WERI-Rb-1 (cell line): ENCODE measurements around the gene MEAF6.
A peak's percentile ranks its signal among the peaks of the same experiment; 100 is the strongest.

ENCODE experiments used
- DNase-seq: peaks from one replicate; pipeline ENCODE4 v3.0.0-alpha.2; 2020
- H3K27ac ChIP-seq: fragments of 250-450 bp; sonication (Bioruptor Pico); 2 replicates; pipeline ENCODE4 v1.5.1; 2020; ENCODE audit warnings: mild to moderate bottlenecking, moderate library complexity
- H3K27me3 ChIP-seq: fragments of 250-450 bp; sonication (Bioruptor Pico); 2 replicates; pipeline ENCODE4 v1.5.1; 2021; ENCODE audit warnings: mild to moderate bottlenecking, low read depth, moderate library complexity; ENCODE audit not compliant: insufficient read depth, severe bottlenecking
- H3K36me3 ChIP-seq: fragments of 250-450 bp; sonication (Bioruptor Pico); 2 replicates; pipeline ENCODE4 v1.5.1; 2020; ENCODE audit warnings: mild to moderate bottlenecking, moderate library complexity
- H3K4me3 ChIP-seq: 2 replicates; pipeline ENCODE4 v1.5.1; 2011; ENCODE audit warnings: low read depth, mild to moderate bottlenecking, control low read depth, low read length
- H3K9me3 ChIP-seq: fragments of 250-450 bp; sonication (Bioruptor Pico); 2 replicates; pipeline ENCODE4 v1.5.1; 2021; ENCODE audit warnings: mild to moderate bottlenecking, moderate library complexity; ENCODE audit not compliant: severe bottlenecking
- TF ChIP-seq, protein P1 (sequence below): IDR thresholded peaks from 2 replicates; pipeline ENCODE4 v1.5.1; 2011; ENCODE audit warnings: low read depth, mild to moderate bottlenecking, control low read depth, inconsistent platforms, low read length

MEAF6 gene

DNA sequence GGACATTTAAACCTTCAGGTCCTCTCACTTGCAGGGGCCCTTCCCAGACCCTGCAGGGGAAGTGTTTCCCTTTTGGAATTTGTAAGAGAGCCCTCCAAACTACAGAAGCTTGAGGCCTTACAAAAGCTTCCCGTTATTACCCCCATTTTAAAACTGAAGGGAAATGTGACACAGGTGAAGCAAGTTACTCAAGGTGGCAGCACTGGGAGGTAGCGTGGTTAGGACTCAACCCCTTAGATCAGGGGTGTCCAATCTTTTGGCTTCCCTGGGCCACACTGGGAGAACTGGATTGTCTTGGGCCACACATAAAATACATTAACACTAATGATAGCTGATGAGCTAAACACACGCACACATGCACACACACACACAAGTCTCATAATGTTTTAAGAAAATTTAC is 56.0 kb downstream of the MEAF6 start:
- Histone ChIP-seq H3K9me3 (no peaks in the 10 kb centered on the region), H3K27ac (no peak overlapping the region), H3K27me3 (no peaks in the 10 kb centered on the region), H3K4me3 (no peak overlapping the region), H3K36me3 (no peaks in the 10 kb centered on the region)
- no peak for DNase-seq
- TF ChIP-seq, protein P1, sequence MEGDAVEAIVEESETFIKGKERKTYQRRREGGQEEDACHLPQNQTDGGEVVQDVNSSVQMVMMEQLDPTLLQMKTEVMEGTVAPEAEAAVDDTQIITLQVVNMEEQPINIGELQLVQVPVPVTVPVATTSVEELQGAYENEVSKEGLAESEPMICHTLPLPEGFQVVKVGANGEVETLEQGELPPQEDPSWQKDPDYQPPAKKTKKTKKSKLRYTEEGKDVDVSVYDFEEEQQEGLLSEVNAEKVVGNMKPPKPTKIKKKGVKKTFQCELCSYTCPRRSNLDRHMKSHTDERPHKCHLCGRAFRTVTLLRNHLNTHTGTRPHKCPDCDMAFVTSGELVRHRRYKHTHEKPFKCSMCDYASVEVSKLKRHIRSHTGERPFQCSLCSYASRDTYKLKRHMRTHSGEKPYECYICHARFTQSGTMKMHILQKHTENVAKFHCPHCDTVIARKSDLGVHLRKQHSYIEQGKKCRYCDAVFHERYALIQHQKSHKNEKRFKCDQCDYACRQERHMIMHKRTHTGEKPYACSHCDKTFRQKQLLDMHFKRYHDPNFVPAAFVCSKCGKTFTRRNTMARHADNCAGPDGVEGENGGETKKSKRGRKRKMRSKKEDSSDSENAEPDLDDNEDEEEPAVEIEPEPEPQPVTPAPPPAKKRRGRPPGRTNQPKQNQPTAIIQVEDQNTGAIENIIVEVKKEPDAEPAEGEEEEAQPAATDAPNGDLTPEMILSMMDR, result peak; percentile 34; the same call in 1 of the 2 replicates

DNA sequence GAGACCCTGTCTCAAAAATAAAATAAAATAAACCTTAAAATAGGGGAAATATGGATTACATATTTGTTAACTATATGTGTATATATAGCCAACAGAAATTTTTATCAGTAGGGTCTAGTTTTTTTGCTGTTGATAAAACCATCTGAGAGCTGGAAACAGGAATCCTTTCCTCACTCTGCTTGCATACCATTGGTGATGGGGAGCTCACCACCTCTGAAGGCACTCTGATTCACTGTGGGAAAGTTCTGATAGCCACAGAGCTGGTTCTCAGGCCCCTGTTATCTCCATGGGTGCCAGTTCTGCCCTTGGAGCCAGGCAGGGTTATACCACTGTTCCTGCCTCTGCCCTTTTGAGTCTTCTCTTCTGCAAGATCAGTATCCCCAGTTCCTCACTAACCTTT is 58.0 kb downstream of the MEAF6 start:
- no peak overlapping the region for H3K27ac ChIP-seq
- H3K9me3 ChIP-seq, result no peaks in the 10 kb centered on the region
- H3K27me3 ChIP-seq, result no peaks in the 10 kb centered on the region
- no peak overlapping the region for H3K4me3 ChIP-seq
- no peaks in the 10 kb centered on the region for H3K36me3 ChIP-seq
- TF ChIP-seq, protein P1, result no peak
- no peak for DNase-seq

DNA sequence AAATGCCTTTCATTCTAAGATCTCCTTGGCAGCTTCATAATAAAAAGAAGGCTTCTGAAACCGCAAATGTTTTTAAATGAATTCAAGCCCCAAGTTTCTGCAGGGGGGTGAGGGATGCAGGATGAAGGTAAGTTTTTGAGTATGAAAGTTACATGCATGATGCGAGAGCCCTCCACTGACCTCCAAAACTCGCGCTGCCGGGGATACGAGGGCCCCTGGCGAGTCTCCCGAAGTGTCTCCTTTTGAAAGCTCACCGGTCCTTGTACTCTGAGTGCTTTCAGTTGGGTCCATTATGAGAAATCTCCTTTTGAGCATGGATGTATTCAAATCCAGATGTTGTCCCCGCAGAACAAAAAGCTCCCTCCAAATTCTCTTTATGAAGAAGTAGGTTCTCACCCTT is 59.0 kb downstream of the MEAF6 start:
- no peak overlapping the region for H3K27ac ChIP-seq
- H3K27me3 ChIP-seq, result no peaks in the 10 kb centered on the region
- H3K36me3 ChIP-seq, result no peaks in the 10 kb centered on the region
- TF ChIP-seq, protein P1, result no peak
- DNase-seq, result no peak
- no peaks in the 10 kb centered on the region for H3K9me3 ChIP-seq
- no peak overlapping the region for H3K4me3 ChIP-seq

DNA sequence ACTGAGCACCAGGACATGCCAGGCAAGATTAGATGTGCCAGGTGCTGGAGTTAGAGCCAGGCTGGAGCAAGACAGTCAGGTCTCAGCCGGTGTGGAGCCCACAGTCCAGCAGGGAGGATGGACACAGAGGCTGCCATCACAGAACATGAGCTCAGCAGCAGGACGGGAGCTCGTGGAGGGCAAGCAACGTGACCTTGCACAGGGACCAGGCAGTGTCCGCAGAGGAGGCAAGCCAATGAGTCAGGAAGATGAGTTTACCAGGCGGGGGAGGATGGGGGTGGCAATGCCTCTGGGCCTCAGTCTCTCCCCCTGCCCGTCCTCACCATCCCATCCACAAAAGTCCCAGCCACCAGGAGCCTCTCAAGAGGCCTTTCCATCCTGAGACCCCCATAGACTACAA is 60.9 kb downstream of the MEAF6 start:
- no peaks in the 10 kb centered on the region for H3K27me3 ChIP-seq
- H3K4me3 ChIP-seq, result no peak overlapping the region
- H3K27ac ChIP-seq, result no peak overlapping the region
- no peaks in the 10 kb centered on the region for H3K9me3 ChIP-seq
- H3K36me3 ChIP-seq, result no peaks in the 10 kb centered on the region
- DNase-seq, result no peak
- TF ChIP-seq, protein P1, result no peak

DNA sequence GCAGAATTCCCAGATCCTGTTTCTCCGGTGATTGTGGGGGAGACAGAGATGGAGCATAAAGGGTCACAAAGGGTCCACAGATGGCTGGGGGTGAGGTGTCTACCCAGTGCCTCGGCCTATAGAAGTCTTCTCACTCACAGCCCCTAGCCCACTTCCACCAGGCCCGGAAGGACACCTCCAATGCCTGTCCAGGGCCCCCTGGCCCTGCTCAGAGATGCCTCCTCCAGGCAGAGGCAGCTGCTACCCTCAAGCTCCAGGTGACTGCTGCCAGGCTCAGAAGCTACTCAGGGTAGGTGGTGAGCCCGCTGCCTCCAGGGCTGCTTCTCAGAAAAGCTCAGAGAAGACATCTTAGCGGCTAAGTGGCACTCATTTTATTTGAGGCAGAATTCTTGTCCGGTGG is 62.1 kb downstream of the MEAF6 start:
- DNase-seq, result no peak
- no peaks in the 10 kb centered on the region for H3K27me3 ChIP-seq
- no peak overlapping the region for H3K27ac ChIP-seq
- H3K4me3 ChIP-seq, result no peak overlapping the region
- no peaks in the 10 kb centered on the region for H3K36me3 ChIP-seq
- TF ChIP-seq, protein P1, result no peak
- H3K9me3 ChIP-seq, result no peaks in the 10 kb centered on the region

DNA sequence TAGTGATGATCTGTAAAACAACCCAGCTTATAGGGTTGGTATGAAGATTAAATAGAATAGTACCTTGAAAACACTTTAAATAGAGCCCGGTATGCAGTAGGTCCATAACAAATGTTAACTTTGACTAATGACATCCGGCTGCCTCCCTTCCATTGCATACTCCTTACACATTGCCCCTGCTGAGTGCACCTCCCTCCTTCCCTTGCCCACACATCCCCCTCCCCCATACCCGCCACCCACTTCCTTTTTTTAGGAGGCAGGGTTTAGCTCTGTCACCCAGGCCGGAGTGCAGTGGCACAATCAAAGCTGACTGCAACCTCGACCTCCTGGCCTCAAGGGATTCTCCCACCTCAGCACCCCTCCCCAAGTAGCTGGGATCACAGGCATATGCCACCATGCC is 64.6 kb downstream of the MEAF6 start:
- no peak overlapping the region for H3K27ac ChIP-seq
- H3K27me3 ChIP-seq, result no peaks in the 10 kb centered on the region
- no peaks in the 10 kb centered on the region for H3K9me3 ChIP-seq
- DNase-seq, result no peak
- no peak overlapping the region for H3K4me3 ChIP-seq
- TF ChIP-seq, protein P1, result no peak
- no peaks in the 10 kb centered on the region for H3K36me3 ChIP-seq
